A673 (cell line): ENCODE data around the gene SPATA31C1. TPM values are rescaled to one million over a fixed set of nuclear protein-coding genes. Genes with fewer than 3 reads are reported as not detected.
"Not testable (repeated sequence)": the region's sequence is repeated elsewhere in the genome, so short reads cannot be mapped to it uniquely, and the experiment has no call there.

Experiments
- BruUV-seq: library from RNA; stranded (reverse); fragments of 400-500 nt; replicated peaks from 2 replicates; lab custom pipeline; 2021; lab: Mats Ljungman, UMichigan
- CTCF ChIA-PET: fragments of 300-600 bp; sonication (Branson Sonifier 250); formaldehyde crosslinking; loops from one replicate; lab custom pipeline; 2022; ENCODE audit warnings: antibody characterized with exemption; lab: Charles Lee
- POLR2A ChIA-PET: fragments of 300-600 bp; sonication (Branson Sonifier 250); formaldehyde crosslinking; loops from one replicate; lab custom pipeline; 2022; ENCODE audit warnings: antibody characterized with exemption; ENCODE audit not compliant: low non-redundant PET; lab: Charles Lee
- DNase-seq: peaks from one replicate; pipeline ENCODE4 v3.0.0-alpha.2; 2015; ENCODE audit warnings: low spot score
- H3K27ac ChIP-seq: fragments of 200-600 bp; sonication (generic); 2 replicates; pipeline ENCODE4 v1.5.1; 2016; ENCODE audit warnings: mixed run types, low read depth, mild to moderate bottlenecking, mixed read lengths, antibody characterized with exemption, low read length; ENCODE audit not compliant: poor library complexity, severe bottlenecking
- H3K27me3 ChIP-seq: fragments of 200-600 bp; sonication (generic); replicated peaks from 2 replicates; pipeline ENCODE4 v1.6.1; 2017; ENCODE audit warnings: mixed run types, low read depth, mild to moderate bottlenecking, mixed read lengths, antibody characterized with exemption, low read length; ENCODE audit not compliant: insufficient read depth, poor library complexity
- H3K36me3 ChIP-seq: fragments of 200-600 bp; sonication (generic); 2 replicates; pipeline ENCODE4 v1.6.1; 2016; ENCODE audit warnings: mixed run types, mild to moderate bottlenecking, mixed read lengths, antibody characterized with exemption, low read length; ENCODE audit not compliant: insufficient read depth, poor library complexity, severe bottlenecking
- H3K4me1 ChIP-seq: fragments of 200-600 bp; sonication (generic); 2 replicates; pipeline ENCODE4 v1.6.1; 2017; ENCODE audit warnings: mixed run types, mild to moderate bottlenecking, mixed read lengths, antibody characterized with exemption, low read length; ENCODE audit not compliant: insufficient read depth, poor library complexity, severe bottlenecking
- H3K4me3 ChIP-seq: fragments of 200-600 bp; sonication (generic); 2 replicates; pipeline ENCODE4 v1.5.1; 2016; ENCODE audit warnings: low read depth, mixed run types, mild to moderate bottlenecking, mixed read lengths, low read length; ENCODE audit not compliant: poor library complexity, severe bottlenecking
- H3K9me3 ChIP-seq: fragments of 200-600 bp; sonication (generic); 2 replicates; pipeline ENCODE4 v1.6.1; 2016; ENCODE audit warnings: mixed run types, low read depth, mild to moderate bottlenecking, mixed read lengths, antibody characterized with exemption, low read length; ENCODE audit not compliant: poor library complexity, severe bottlenecking
- EZH2 ChIP-seq: fragments of 200-600 bp; sonication (generic); IDR thresholded peaks from 2 replicates; pipeline ENCODE4 v1.6.1; 2017; ENCODE audit warnings: borderline replicate concordance, low read depth, mild to moderate bottlenecking, mixed read lengths, antibody characterized with exemption, low read length; ENCODE audit not compliant: poor library complexity, severe bottlenecking
- intact Hi-C: fragments of 100-400 bp; cut with micrococcal nuclease; formaldehyde crosslinking; loops from one replicate; pipeline ENCODE4 v1.10.0; 2022; ENCODE audit not compliant: unreplicated experiment
- total RNA-seq: library from RNA; stranded (reverse); gene quantifications from 2 replicates; pipeline ENCODE4 v1.2.3, GENCODE V29; 2021
- TF ChIP-seq, protein P1 (sequence below): fragments of 300-800, 200-600 bp; sonication (generic); conservative IDR thresholded peaks from 2 replicates; pipeline ENCODE4 v1.5.1; 2017; ENCODE audit warnings: low read depth, mild to moderate bottlenecking, antibody characterized with exemption, low read length, moderate library complexity, mixed read lengths

Gene SPATA31C1
- total RNA-seq, 1 experiment from 2014 or later, result not detected

DNA sequence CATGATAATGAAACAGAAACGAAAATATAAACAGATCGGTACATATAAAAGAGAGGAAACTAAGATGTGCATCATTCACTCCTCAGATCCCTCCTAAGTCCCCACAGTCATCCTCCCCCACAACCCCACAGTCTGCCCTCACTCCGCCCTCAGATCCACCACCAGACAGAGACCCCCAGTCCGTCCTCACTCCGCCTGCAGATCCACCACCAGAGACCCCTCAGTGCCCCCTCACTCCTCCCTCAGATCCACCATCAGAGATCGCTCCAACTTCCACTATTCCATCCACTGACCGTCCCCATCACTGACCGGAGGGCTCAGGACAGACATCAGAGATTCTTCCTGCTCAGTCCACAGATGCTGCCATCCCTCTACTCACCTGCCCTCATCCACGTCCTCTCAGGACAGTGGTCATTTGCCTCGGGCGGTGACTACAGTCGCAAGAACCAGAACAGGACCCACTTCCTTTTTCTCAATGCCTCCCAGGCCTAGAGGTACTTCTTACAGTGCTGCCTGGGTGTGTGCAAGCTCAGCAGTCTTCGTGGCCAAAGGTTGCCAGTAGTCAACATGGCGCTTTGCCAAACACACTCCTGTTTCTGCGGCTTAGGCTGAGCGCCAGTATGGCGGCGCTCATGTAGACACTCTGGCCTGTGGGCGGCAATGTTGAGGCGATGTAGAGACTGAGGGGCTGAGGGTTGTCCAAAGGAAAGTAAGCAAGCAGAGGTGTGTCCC is 8.3 kb upstream of the SPATA31C1 start:
- BruUV-seq, result no TSS peak
- DNase-seq, result no peak

DNA sequence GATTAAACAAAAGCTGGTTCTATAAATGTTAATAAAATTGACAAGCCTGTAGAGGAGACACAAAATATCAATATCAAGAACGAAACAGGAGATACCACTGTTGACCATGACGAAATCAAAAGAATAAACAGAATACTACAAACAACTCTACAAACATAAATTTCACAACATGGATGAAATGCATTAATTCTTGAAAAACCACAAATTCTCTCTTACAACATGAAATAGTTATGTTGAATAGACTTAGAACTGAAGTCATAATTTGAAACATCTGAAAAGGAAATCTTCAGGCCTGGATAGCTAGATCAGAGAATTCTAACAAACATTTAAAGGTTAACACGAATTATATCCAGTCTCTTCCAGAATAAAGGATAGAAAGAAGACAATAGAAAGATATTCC is 6.9 kb upstream of the SPATA31C1 start:
- POLR2A ChIA-PET, result interaction anchor here (0.6 kb wide), 1 partner anchor 582 kb away, joined by 3 read pairs; no protein-coding TSS in a partner anchor
- no peak for DNase-seq
- BruUV-seq, result no TSS peak
- H3K4me3 ChIP-seq, result no peak overlapping the region
- H3K4me1 ChIP-seq, result no peaks in the 10 kb centered on the region
- H3K36me3 ChIP-seq, result no peaks in the 10 kb centered on the region
- CTCF ChIA-PET, result no interaction called here
- H3K27ac ChIP-seq, result no peak overlapping the region
- intact Hi-C loops, result no loop called here
- H3K9me3 ChIP-seq, result no peaks in the 10 kb centered on the region
- no peak for TF ChIP-seq EZH2
- TF ChIP-seq, protein P1, sequence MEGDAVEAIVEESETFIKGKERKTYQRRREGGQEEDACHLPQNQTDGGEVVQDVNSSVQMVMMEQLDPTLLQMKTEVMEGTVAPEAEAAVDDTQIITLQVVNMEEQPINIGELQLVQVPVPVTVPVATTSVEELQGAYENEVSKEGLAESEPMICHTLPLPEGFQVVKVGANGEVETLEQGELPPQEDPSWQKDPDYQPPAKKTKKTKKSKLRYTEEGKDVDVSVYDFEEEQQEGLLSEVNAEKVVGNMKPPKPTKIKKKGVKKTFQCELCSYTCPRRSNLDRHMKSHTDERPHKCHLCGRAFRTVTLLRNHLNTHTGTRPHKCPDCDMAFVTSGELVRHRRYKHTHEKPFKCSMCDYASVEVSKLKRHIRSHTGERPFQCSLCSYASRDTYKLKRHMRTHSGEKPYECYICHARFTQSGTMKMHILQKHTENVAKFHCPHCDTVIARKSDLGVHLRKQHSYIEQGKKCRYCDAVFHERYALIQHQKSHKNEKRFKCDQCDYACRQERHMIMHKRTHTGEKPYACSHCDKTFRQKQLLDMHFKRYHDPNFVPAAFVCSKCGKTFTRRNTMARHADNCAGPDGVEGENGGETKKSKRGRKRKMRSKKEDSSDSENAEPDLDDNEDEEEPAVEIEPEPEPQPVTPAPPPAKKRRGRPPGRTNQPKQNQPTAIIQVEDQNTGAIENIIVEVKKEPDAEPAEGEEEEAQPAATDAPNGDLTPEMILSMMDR, result no peak
- H3K27me3 ChIP-seq, result no peaks in the 10 kb centered on the region

More for the DNA sequence above, 8.3 kb upstream of the SPATA31C1 start:
- H3K9me3 ChIP-seq, result no peaks in the 10 kb centered on the region
- ChIA-PET POLR2A (no interaction called here), CTCF (no interaction called here)
- H3K27me3 ChIP-seq, result no peaks in the 10 kb centered on the region
- H3K4me1 ChIP-seq, result no peaks in the 10 kb centered on the region
- no peak overlapping the region for H3K4me3 ChIP-seq
- H3K36me3 ChIP-seq, result no peaks in the 10 kb centered on the region
- intact Hi-C loops, result no loop called here
- no peak overlapping the region for H3K27ac ChIP-seq
- TF ChIP-seq, protein P1, result 0 out of 2 replicates have a peak, but pooled peaks have one; percentile 14
- TF ChIP-seq EZH2, result no peak

DNA sequence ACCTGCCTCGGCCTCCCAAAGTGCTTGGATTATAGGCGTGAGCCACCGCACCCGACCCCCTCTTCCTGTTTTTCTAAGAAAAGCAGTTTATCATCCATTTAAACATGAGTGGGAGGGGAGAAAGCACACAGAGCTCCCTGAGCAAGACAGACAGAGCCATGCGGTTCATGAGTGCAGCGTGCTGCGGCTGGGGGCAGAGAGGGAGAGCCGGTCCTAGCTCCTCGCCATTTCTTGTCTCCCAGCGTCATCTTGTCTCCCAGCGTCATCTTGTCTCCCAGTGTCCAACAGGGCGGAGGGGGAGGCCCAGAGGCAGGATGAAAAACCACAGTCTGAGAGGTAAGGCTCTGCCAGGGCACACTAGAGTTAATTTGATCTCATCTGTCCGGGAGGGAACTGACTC is 1.3 kb downstream of the SPATA31C1 start:
- H3K36me3 ChIP-seq, H3K27me3 ChIP-seq, H3K9me3 ChIP-seq, H3K27ac ChIP-seq, intact Hi-C loops, POLR2A ChIA-PET, DNase-seq, CTCF ChIA-PET, BruUV-seq, H3K4me1 ChIP-seq, H3K4me3 ChIP-seq: not testable (repeated sequence)

DNA sequence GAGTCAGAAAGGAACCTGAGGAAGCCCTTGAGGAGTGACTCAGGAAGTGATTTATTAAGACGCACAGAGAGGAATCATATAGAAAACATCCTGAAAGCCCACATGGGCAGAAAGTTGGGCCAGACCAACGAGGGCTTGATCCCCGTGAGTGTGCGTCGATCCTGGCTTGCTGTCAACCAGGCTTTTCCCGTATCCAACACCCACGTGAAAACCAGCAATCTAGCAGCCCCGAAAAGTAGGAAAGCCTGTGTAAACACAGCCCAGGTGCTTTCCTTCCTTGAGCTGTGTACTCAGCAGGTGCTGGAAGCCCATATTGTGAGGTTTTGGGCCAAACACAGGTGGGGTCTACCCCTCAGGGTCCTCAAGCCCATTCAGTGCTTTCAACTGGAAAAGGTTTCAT is 3.8 kb downstream of the SPATA31C1 start:
- CTCF ChIA-PET, H3K27ac ChIP-seq, H3K27me3 ChIP-seq, H3K4me3 ChIP-seq, POLR2A ChIA-PET, H3K4me1 ChIP-seq, H3K36me3 ChIP-seq, BruUV-seq, intact Hi-C loops, DNase-seq, H3K9me3 ChIP-seq: not testable (repeated sequence)

DNA sequence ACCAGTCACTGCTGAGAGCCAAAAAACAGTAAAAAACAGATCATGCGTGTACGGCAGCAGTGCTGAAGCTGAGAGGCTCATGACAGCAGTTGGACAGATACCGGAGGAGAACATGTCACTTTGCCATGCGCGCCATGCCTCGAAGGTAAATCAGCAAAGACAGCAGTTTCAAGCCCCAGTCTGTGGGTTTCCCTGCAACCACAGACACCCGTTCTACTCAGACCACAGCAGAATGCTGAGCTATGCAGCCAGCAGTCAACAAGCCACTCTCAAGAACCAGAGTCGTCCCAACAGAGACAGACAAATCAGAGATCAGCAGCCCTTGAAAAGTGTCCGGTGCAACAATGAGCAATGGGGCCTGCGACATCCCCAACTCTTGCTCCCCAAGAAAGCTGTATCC is 5.2 kb downstream of the SPATA31C1 start:
- POLR2A ChIA-PET, BruUV-seq: not testable (repeated sequence)

DNA sequence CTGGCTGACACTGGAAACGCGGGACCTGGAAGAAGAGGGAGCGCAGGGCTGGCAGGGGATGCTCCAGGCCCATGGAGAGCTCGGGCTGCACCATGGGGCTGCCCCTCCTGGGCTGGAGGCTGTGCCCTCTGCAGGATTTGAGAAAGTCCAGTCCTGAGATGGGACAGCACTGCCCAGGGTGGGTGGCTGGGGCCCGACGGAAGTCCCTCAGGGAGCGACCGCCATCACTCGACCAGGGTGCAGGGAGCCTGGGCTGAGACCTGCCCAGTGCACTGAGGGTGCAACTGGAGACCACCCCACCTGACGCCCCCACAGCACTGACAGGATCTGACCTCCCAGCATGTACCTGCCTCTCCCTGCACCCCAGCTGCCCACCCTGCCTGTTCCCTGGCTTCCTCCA is 7.1 kb downstream of the SPATA31C1 start:
- H3K27ac ChIP-seq, H3K27me3 ChIP-seq, H3K9me3 ChIP-seq, BruUV-seq, H3K36me3 ChIP-seq, CTCF ChIA-PET, H3K4me3 ChIP-seq, POLR2A ChIA-PET, DNase-seq, H3K4me1 ChIP-seq, intact Hi-C loops: not testable (repeated sequence)

More for the DNA sequence above, 5.2 kb downstream of the SPATA31C1 start:
- H3K4me1 ChIP-seq, intact Hi-C loops, CTCF ChIA-PET, H3K27me3 ChIP-seq, H3K9me3 ChIP-seq, H3K36me3 ChIP-seq, DNase-seq, H3K4me3 ChIP-seq, H3K27ac ChIP-seq: not testable (repeated sequence)
